Measurements from ENCODE around the gene MEIS3. TPM values are rescaled to one million over a fixed set of nuclear protein-coding genes. Genes with fewer than 3 reads are reported as not detected.

Gene MEIS3
- total RNA-seq, result 0.80 and 7.3 TPM in 2 replicates

DNA sequence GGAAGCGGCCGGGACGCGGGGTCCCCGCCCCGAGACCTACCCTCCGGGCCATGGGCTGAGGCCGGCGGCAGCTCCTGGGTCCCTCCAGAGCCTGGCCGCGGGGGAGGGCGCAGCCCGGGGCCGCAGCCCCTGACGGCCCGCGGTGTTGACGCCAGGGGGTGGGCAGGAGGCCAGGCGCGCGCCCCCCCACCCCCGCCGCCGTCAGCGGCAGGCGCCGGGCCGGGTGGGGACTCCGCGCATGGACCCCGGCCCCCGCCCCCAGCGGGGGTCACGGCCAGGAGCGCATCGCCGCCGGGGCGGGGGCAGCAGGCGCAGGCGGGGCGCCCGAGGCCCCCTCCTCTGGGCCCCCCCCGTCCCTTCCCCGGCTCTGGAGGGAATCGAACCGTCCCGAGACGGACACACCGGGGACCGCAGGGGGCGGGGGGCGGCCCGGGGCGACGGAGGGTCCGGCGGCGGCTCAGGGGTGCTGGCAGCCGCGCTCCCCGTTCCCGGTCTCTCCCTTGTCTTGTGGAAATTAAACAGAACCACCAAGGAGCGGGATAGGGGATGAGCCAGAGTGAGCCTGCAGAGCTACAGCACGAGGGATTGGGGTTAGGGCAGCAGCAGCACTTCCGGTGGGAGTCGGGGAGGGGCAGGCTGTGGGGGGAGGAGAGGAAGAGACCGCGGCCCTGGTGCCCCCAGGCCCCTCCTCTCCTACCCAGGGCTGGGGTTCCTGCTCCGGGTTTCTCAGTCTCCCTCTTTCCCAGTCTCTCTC is at the start of gene MEIS3:
Gene MEIS3 (minus strand): TSS at position 498 of the 754 bp plus-strand sequence. CDS start 446 bp downstream, at position 52.

Other genes starting within 250 kb of the MEIS3 start
- gene BBC3, start 188.3 kb downstream of the MEIS3 start, total RNA-seq, result 3.8 and 12.5 TPM in 2 replicates
- gene CCDC9, start 163.0 kb downstream of the MEIS3 start, total RNA-seq, result 11.9 and 12.0 TPM in 2 replicates
- 3.5 and 4.6 TPM in 2 replicates for gene INAFM1, start 144.6 kb downstream of the MEIS3 start, total RNA-seq
- gene C5AR1, start 109.7 kb downstream of the MEIS3 start, total RNA-seq, result not detected in 2 replicates
- gene C5AR2, start 87.4 kb downstream of the MEIS3 start, total RNA-seq, result not detected in 2 replicates
- 15.9 and 17.2 TPM in 2 replicates for gene DHX34, start 70.2 kb downstream of the MEIS3 start, total RNA-seq
- gene SLC8A2, start 52.4 kb upstream of the MEIS3 start, total RNA-seq, result 0.16 TPM in 1 of 2 replicates, not detected in the other
- gene KPTN, start 64.7 kb upstream of the MEIS3 start, total RNA-seq, result 2.9 and 3.2 TPM in 2 replicates
- gene NAPA, start 95.5 kb upstream of the MEIS3 start, total RNA-seq, result 71.0 and 88.9 TPM in 2 replicates
- gene ZNF541, start 153.6 kb upstream of the MEIS3 start, total RNA-seq, result not detected in 2 replicates
- 5.9 and 6.0 TPM in 2 replicates for gene BICRA, start 189.6 kb upstream of the MEIS3 start, total RNA-seq

All from hair follicular keratinocyte (primary cell).